IMR-90 (cell line): ENCODE measurements around the gene DCAF10. TPM values are rescaled to one million over a fixed set of nuclear protein-coding genes. Genes with fewer than 3 reads are reported as not detected.

ENCODE experiments used
- ATAC-seq: fragments of 200-7000 bp; cut with Tn5 transposase; 2 replicates; pipeline ENCODE4 v1.9.1; 2020; ENCODE audit warnings: low read depth, mild to moderate bottlenecking, moderate library complexity
- BruUV-seq: library from RNA; stranded (reverse); fragments of 400-500 nt; replicated peaks from 2 replicates; lab custom pipeline; 2021; lab: Mats Ljungman, UMichigan
- CTCF ChIA-PET: fragments of 300-600 bp; formaldehyde crosslinking; extraction: SDS; loops from one replicate; lab custom pipeline; 2021; ENCODE audit warnings: antibody characterized with exemption; lab: Yijun Ruan, JAX
- POLR2A ChIA-PET: fragments of 300-600 bp; sonication (Branson Sonifier 250); formaldehyde crosslinking; loops from one replicate; lab custom pipeline; 2022; ENCODE audit warnings: antibody characterized with exemption; ENCODE audit not compliant: unreplicated experiment; lab: Charles Lee
- DNase-seq: peaks from one replicate; pipeline ENCODE4 v3.0.0; 2013
- H2AFZ ChIP-seq: replicated peaks from 2 replicates; pipeline ENCODE3; 2013; ENCODE audit warnings: low read length, mild to moderate bottlenecking; ENCODE audit not compliant: poor library complexity
- H2AK5ac ChIP-seq: 2 replicates; pipeline ENCODE4 v1.6.1; 2013; ENCODE audit warnings: low read depth, low read length, inconsistent platforms
- H2AK9ac ChIP-seq: replicated peaks from 2 replicates; pipeline ENCODE3; 2013; ENCODE audit warnings: mild to moderate bottlenecking, low read depth, low read length, moderate library complexity; ENCODE audit not compliant: poor library complexity
- H2BK120ac ChIP-seq: 2 replicates; pipeline ENCODE4 v1.6.1; 2013; ENCODE audit warnings: low read depth, low read length, inconsistent platforms
- H2BK15ac ChIP-seq: 3 replicates; pipeline ENCODE4 v1.6.1; 2013; ENCODE audit warnings: low read depth, low read length, inconsistent platforms
- H2BK20ac ChIP-seq: 2 replicates; pipeline ENCODE4 v1.6.1; 2013; ENCODE audit warnings: low read depth, mild to moderate bottlenecking, inconsistent platforms, low read length, moderate library complexity
- H2BK5ac ChIP-seq: 2 replicates; pipeline ENCODE4 v1.6.1; 2013; ENCODE audit warnings: mild to moderate bottlenecking, low read depth, low read length, inconsistent platforms; ENCODE audit not compliant: poor library complexity, severe bottlenecking
- H3K14ac ChIP-seq: replicated peaks from 2 replicates; pipeline ENCODE4 v1.6.1; 2013; ENCODE audit warnings: low read depth, low read length, inconsistent platforms
- H3K18ac ChIP-seq: 2 replicates; pipeline ENCODE4 v1.6.1; 2013; ENCODE audit warnings: low read depth, low read length, control low read depth
- H3K23ac ChIP-seq: 2 replicates; pipeline ENCODE4 v1.6.1; 2013; ENCODE audit warnings: low read depth, low read length, inconsistent platforms
- H3K27ac ChIP-seq: 2 replicates; pipeline ENCODE4 v1.5.1; 2013; ENCODE audit warnings: mild to moderate bottlenecking, control low read depth, low read length; ENCODE audit not compliant: insufficient read depth
- H3K27me3 ChIP-seq: 2 replicates; pipeline ENCODE4 v1.6.1; 2013; ENCODE audit warnings: low read length; ENCODE audit not compliant: control insufficient read depth, insufficient read depth
- H3K36me3 ChIP-seq: 2 replicates; pipeline ENCODE4 v1.6.1; 2013; ENCODE audit warnings: low read length, mixed read lengths; ENCODE audit not compliant: control insufficient read depth, insufficient read depth
- H3K4ac ChIP-seq: 2 replicates; pipeline ENCODE4 v1.6.1; 2013; ENCODE audit warnings: low read depth, low read length, inconsistent platforms
- H3K4me1 ChIP-seq: 2 replicates; pipeline ENCODE4 v1.6.1; 2013; ENCODE audit warnings: low read length, mixed read lengths; ENCODE audit not compliant: control insufficient read depth, insufficient read depth
- H3K4me2 ChIP-seq: 2 replicates; pipeline ENCODE4 v1.6.1; 2013; ENCODE audit warnings: low read depth, mild to moderate bottlenecking, control low read depth, low read length, moderate library complexity
- H3K4me3 ChIP-seq: 2 replicates; pipeline ENCODE4 v1.5.1; 2013; ENCODE audit warnings: low read depth, mild to moderate bottlenecking, control low read depth, low read length, moderate library complexity; ENCODE audit not compliant: insufficient read depth
- H3K56ac ChIP-seq: 2 replicates; pipeline ENCODE4 v1.6.1; 2013; ENCODE audit warnings: low read length, inconsistent platforms; ENCODE audit not compliant: insufficient read depth; ENCODE audit errors: extremely low read depth
- H3K79me1 ChIP-seq, 2 experiments: 2 replicates each; pipeline ENCODE4 v1.6.1; 2013; ENCODE audit warnings: low read length in 2 of 2, inconsistent platforms in 1 of 2, low read depth in 1 of 2
- H3K9ac ChIP-seq: 2 replicates; pipeline ENCODE4 v1.6.1; 2013; ENCODE audit warnings: low read depth, low read length, control low read depth
- H3K9me1 ChIP-seq: 2 replicates; pipeline ENCODE4 v1.6.1; 2013; ENCODE audit warnings: low read length, inconsistent platforms; ENCODE audit not compliant: insufficient read depth
- H3K9me3 ChIP-seq: 2 replicates; pipeline ENCODE4 v1.6.1; 2013; ENCODE audit warnings: low read length; ENCODE audit not compliant: control insufficient read depth, insufficient read depth
- H4K20me1 ChIP-seq: 2 replicates; pipeline ENCODE4 v1.6.1; 2013; ENCODE audit warnings: low read length, inconsistent platforms; ENCODE audit not compliant: insufficient read depth
- H4K5ac ChIP-seq: 2 replicates; pipeline ENCODE4 v1.6.1; 2013; ENCODE audit warnings: mild to moderate bottlenecking, low read depth, low read length, control low read depth
- H4K8ac ChIP-seq, 2 experiments: 2 replicates each; pipeline ENCODE4 v1.6.1; 2013; ENCODE audit warnings: low read depth in 2 of 2, low read length in 2 of 2, control low read depth in 1 of 2, inconsistent platforms in 1 of 2
- H4K91ac ChIP-seq: 2 replicates; pipeline ENCODE4 v1.6.1; 2013; ENCODE audit warnings: low read depth, low read length, inconsistent platforms; ENCODE audit not compliant: insufficient read depth
- BHLHE40 ChIP-seq: fragments of 150-350 bp; IDR thresholded peaks from 2 replicates; pipeline ENCODE4 v1.6.1; 2016; ENCODE audit warnings: mild to moderate bottlenecking, low read depth, low read length
- CEBPB ChIP-seq: IDR thresholded peaks from 2 replicates; pipeline ENCODE4 v1.6.1; 2012; ENCODE audit warnings: low read depth, low read length, improper control_type of control experiment
- CTCF ChIP-seq: conservative IDR thresholded peaks from 2 replicates; pipeline ENCODE4 v1.5.1; 2012; ENCODE audit warnings: mild to moderate bottlenecking, low read depth, low read length, improper control_type of control experiment
- FOS ChIP-seq: fragments of 150-350 bp; IDR thresholded peaks from 2 replicates; pipeline ENCODE4 v1.6.1; 2016; ENCODE audit warnings: low read depth, low read length
- MAFK ChIP-seq: IDR thresholded peaks from 2 replicates; pipeline ENCODE4 v1.6.1; 2012; ENCODE audit warnings: low read depth, low read length, improper control_type of control experiment
- MAZ ChIP-seq: IDR thresholded peaks from 2 replicates; pipeline ENCODE4 v1.6.1; 2012; ENCODE audit warnings: low read depth, mild to moderate bottlenecking, low read length, improper control_type of control experiment, moderate library complexity, borderline replicate concordance
- MXI1 ChIP-seq: IDR thresholded peaks from 2 replicates; pipeline ENCODE4 v1.6.1; 2012; ENCODE audit warnings: low read depth, mild to moderate bottlenecking, low read length, moderate library complexity, borderline replicate concordance
- RCOR1 ChIP-seq: IDR thresholded peaks from 2 replicates; pipeline ENCODE4 v1.6.1; 2012; ENCODE audit warnings: mild to moderate bottlenecking, low read length, improper control_type of control experiment; ENCODE audit not compliant: insufficient replicate concordance
- SMC3 ChIP-seq: fragments of 150-350 bp; IDR thresholded peaks from 2 replicates; pipeline ENCODE4 v1.6.1; 2016; ENCODE audit warnings: low read depth, mild to moderate bottlenecking, antibody characterized with exemption, low read length, moderate library complexity
- WGBS, 2 experiments: methylation state at CpG; one replicate each; pipeline versions ENCODE4 v1.1.5 to v1.1.7; 2013; ENCODE audit warnings: missing lambda C conversion rate in 2 of 2; ENCODE audit not compliant: insufficient read length in 1 of 2; ENCODE audit errors: extremely low coverage in 2 of 2; 5-methylcytosine and 5-hydroxymethylcytosine counted together
- dilution Hi-C: fragments of 300-500 bp; cut with HindIII; formaldehyde crosslinking; loops from one replicate; pipeline ENCODE4 v1.14.3; 2018; ENCODE audit warnings: low sequenced_read_pairs; ENCODE audit not compliant: unreplicated experiment
- in situ Hi-C: fragments of 300-500 bp; cut with MboI; formaldehyde crosslinking; loops from 3 replicates; pipeline ENCODE4 v1.14.3; 2019; ENCODE audit warnings: low sequenced_read_pairs, inconsistent platforms, mixed read lengths
- intact Hi-C: fragments of 100-400 bp; cut with micrococcal nuclease; formaldehyde crosslinking; loops from 2 replicates; pipeline ENCODE4 v1.10.0; 2022
- polyA plus RNA-seq, 3 experiments: library from polyadenylated mRNA; depleted of rRNA; stranded (reverse); fragments of >200 nt; gene quantifications; 2 replicates each; pipeline ENCODE4 v1.2.3, GENCODE V29; 2012; ENCODE audit warnings: low replicate concordance in 1 of 3
- total RNA-seq: library from RNA; depleted of rRNA; stranded (reverse); fragments of >200 nt; gene quantifications from 2 replicates; pipeline ENCODE4 v1.2.3, GENCODE V29; 2012

Gene DCAF10
- total and polyA plus RNA-seq, 2 of the 4 experiments (the other 2 are of a cell fraction), result 17.1 to 19.4 TPM

- no peak overlapping the region for H3K18ac ChIP-seq
- no peak overlapping the region for H4K5ac ChIP-seq
- ATAC-seq (no peak), DNase-seq (no peak)
- peaks cover 11% of the 10 kb centered on the region for H3K4me1 ChIP-seq
- H2AK5ac ChIP-seq, result no peak overlapping the region
- no peaks in the 10 kb centered on the region for H3K27me3 ChIP-seq
- peaks cover 8% of the 10 kb centered on the region for H3K9me1 ChIP-seq
- no peak overlapping the region for H2AFZ ChIP-seq
- H2BK5ac ChIP-seq, result no peak overlapping the region
- H3K4me3 ChIP-seq, result no peak overlapping the region
- H2AK9ac ChIP-seq, result no peak overlapping the region
- intact Hi-C loops, result no loop called here
- WGBS, 2 experiments, result 70% methylated on average over 2 of the region's 3 CpGs; no CpG with 5 or more reads in 1 of the 2 experiments
- no peak overlapping the region for H4K91ac ChIP-seq
- no peak overlapping the region for H2BK20ac ChIP-seq
- peaks cover 4% of the 10 kb centered on the region for H3K36me3 ChIP-seq
- TF ChIP-seq RCOR1 (no peak), MXI1 (no peak), MAZ (no peak), CEBPB (no peak), MAFK (no peak), FOS (no peak), SMC3 (no peak), BHLHE40 (no peak), CTCF (no peak)
- no peak overlapping the region for H3K23ac ChIP-seq
- no peak overlapping the region for H3K4me2 ChIP-seq
- no TSS peak for BruUV-seq
- peaks cover 23 to 26% of the 10 kb centered on the region in 2 experiments for H3K79me1 ChIP-seq
- H3K27ac ChIP-seq, result no peak overlapping the region
- H3K14ac ChIP-seq, result no peak overlapping the region
- H3K56ac ChIP-seq, result no peak overlapping the region
- no peak overlapping the region for H2BK15ac ChIP-seq
- POLR2A ChIA-PET, result no interaction called here
- H4K20me1 ChIP-seq, result peaks cover 5% of the 10 kb centered on the region; the same call in 1 of the 2 replicates
- CTCF ChIA-PET, result no interaction called here
- no peak overlapping the region for H4K8ac ChIP-seq
- no peak overlapping the region for H2BK120ac ChIP-seq
- H3K4ac ChIP-seq, result no peak overlapping the region
- no peak overlapping the region for H3K9ac ChIP-seq
- H3K9me3 ChIP-seq, result no peaks in the 10 kb centered on the region
- in situ Hi-C loops, result no loop called here
- dilution Hi-C loops, result no loop called here
These were observed 41.9 kb upstream of the DCAF10 start for GRCh38 chr9:37758747-37759146.
